Adrenal gland (tissue), 12 donors: ENCODE measurements around the gene OR2A25. TPM values are rescaled to one million over a fixed set of nuclear protein-coding genes. Genes with fewer than 3 reads are reported as not detected.
"Not testable (repeated sequence)": the region's sequence is repeated elsewhere in the genome, so short reads cannot be mapped to it uniquely, and the experiment has no call there.

Experiments used
- DNase-seq, 7 donors: peaks; one replicate each; pipeline ENCODE4 v3.0.0-alpha.2; 2019 to 2020
- H3K27ac ChIP-seq, 5 donors: fragments of 200-600 bp; sonication (generic) in 4 of 5; 1 replicate in 3 of 5; 2 replicates in 2 of 5; pipeline versions ENCODE4 v1.5.1 to v1.8.0; 2016 to 2020; ENCODE audit warnings: mild to moderate bottlenecking in 1 of 5
- H3K27me3 ChIP-seq: fragments of 200-600 bp; 2 replicates; pipeline ENCODE4 v1.8.0; 2021
- H3K36me3 ChIP-seq, 2 donors: fragments of 200-600 bp; replicated peaks in 1 of 2; 1 replicate in 1 of 2; 2 replicates in 1 of 2; pipeline versions ENCODE4 v1.5.1 to v1.8.0; 2018 to 2022
- H3K4me1 ChIP-seq, 2 donors: fragments of 200-600 bp; replicated peaks in 1 of 2; 1 replicate in 1 of 2; 2 replicates in 1 of 2; pipeline versions ENCODE4 v1.5.1 to v1.8.0; 2018 to 2021
- H3K4me3 ChIP-seq, 4 donors: fragments of 200-600 bp; sonication (generic) in 3 of 4; one replicate each; pipeline ENCODE4 v1.5.1; 2016 to 2018
- H3K9me3 ChIP-seq, 3 donors: fragments of 200-600 bp; sonication (generic) in 1 of 3; replicated peaks in 1 of 3; 1 replicate in 2 of 3; 2 replicates in 1 of 3; pipeline versions ENCODE4 v1.5.1 to v1.8.0; 2016 to 2021
- CTCF ChIP-seq, 6 experiments: fragments of 450-650 bp in 4 of 6; fragments of 200-600 bp in 2 of 6; sonication (generic) in 1 of 6; IDR thresholded peaks; 1 replicate in 5 of 6; 2 replicates in 1 of 6; pipeline versions ENCODE4 v1.5.1 to v1.8.0; 2016 to 2021; ENCODE audit warnings: antibody characterized with exemption in 6 of 6, mild to moderate bottlenecking in 2 of 6, moderate library complexity in 1 of 6
- POLR2A ChIP-seq, 2 donors: fragments of 450-650 bp; IDR thresholded peaks; one replicate each; pipeline ENCODE4 v1.6.1; 2017; ENCODE audit warnings: antibody characterized with exemption in 2 of 2, mild to moderate bottlenecking in 2 of 2, moderate library complexity in 1 of 2
- WGBS, 4 donors: extraction: QIAGEN DNeasy Blood & Tissue Kit in 2 of 4; methylation state at CpG; one replicate each; pipeline versions ENCODE4 v1.1.5 to v1.1.7; 2013 to 2017; 5-methylcytosine and 5-hydroxymethylcytosine counted together
- intact Hi-C, 2 donors: fragments of 100-400 bp; cut with DNase I; formaldehyde crosslinking; loops; one replicate each; pipeline versions ENCODE4 v1.14.1 to v1.15.0; 2022 to 2023
- polyA plus RNA-seq, 3 donors: library from polyadenylated mRNA; stranded (reverse); fragments of 200-250 nt in 2 of 3; fragments of 350-450 nt in 1 of 3; fragmentation: Illumina TruSeq in 1 of 3; extraction: RNeasy Lipid Tissue Mini Kit (QIAGEN cat#74804) in 1 of 3; gene quantifications; one replicate each; pipeline ENCODE4 v1.2.3, GENCODE V29; 2013 to 2014
- total RNA-seq, 9 donors: library from RNA; depleted of rRNA in 4 of 9; stranded (reverse); fragments of >200 nt in 4 of 9; fragments of 120-200 nt in 1 of 9; fragmentation: NEBNext Ultra II Directional in 1 of 9; extraction: Animal tissue kit (Norgen Biotek cat#: 25700) in 1 of 9; gene quantifications; one replicate each; pipeline versions ENCODE4 v1.1.0 to v1.2.4, GENCODE V29; 2013 to 2023
- donor health status: healthy with polysubstance abuse.
- donor health status: Bipolar disorder and iron deficiency.
- donor health status: DM: yes; HTN: yes; CAD: no.
- donor health status: DM: no; HTN: no; CAD: no.
- donor health status: DM: no; HTN: no; CAD: no.
- donor health status: DM: yes; HTN: yes; CAD: no.

OR2A25 gene
- total and polyA plus RNA-seq, 12 donors, result not detected

- no peak for DNase-seq
- H3K36me3 ChIP-seq, result no peaks in the 10 kb centered on the region
- no peak overlapping the region for H3K4me3 ChIP-seq
- intact Hi-C loops, result no loop called here
- H3K27me3 ChIP-seq, result no peaks in the 10 kb centered on the region
- WGBS, 4 donors, result 58 to 61% (median 60%) methylated on average over 2 of the region's 2 CpGs
- H3K27ac ChIP-seq, result no peak overlapping the region
- TF ChIP-seq POLR2A (IDR thresholded peaks at IDR 0.05) (no peak), CTCF (IDR thresholded peaks at IDR 0.05) (no peak)
- H3K4me1 ChIP-seq, result no peaks in the 10 kb centered on the region
- H3K9me3 ChIP-seq, result no peaks in the 10 kb centered on the region
Measured at GRCh38 chr7:144049491-144049890, 20.1 kb upstream of the OR2A25 start.

DNA sequence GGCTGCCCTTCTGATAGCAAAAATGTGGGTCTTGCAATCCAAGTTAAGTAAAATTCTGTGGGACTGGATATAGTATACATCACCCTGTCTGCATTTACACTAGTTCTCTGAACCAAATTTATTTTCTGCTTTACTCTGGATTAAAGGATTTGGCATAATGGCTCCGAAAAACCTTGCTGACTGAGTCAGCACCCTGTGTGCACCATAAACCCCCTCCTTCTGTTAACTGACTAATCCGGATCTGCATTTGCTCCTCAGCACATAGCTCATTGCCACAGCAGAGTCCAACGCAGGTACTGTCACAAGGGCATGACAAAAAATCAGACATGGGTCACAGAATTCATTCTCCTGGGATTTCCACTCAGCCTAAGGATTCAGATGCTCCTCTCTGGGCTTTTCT, 19.5 kb upstream of the OR2A25 start:
- TF ChIP-seq CTCF (IDR thresholded peaks at IDR 0.05) (no peak), POLR2A (IDR thresholded peaks at IDR 0.05) (no peak)
- intact Hi-C loops, result no loop called here
- Histone ChIP-seq H3K27ac (no peak overlapping the region), H3K4me1 (no peaks in the 10 kb centered on the region), H3K36me3 (no peaks in the 10 kb centered on the region), H3K27me3 (no peaks in the 10 kb centered on the region), H3K4me3 (no peak overlapping the region), H3K9me3 (no peaks in the 10 kb centered on the region)
- 43 to 70% (median 49%) methylated on average over 3 of the region's 3 CpGs for WGBS, 4 donors
- DNase-seq, result peak in 1 of 7 donors; percentile 15

GRCh38 chr7:144050884-144051283, 18.7 kb upstream of the OR2A25 start:
- H3K36me3 ChIP-seq, H3K9me3 ChIP-seq, DNase-seq, H3K4me1 ChIP-seq, H3K4me3 ChIP-seq, intact Hi-C loops, H3K27ac ChIP-seq, H3K27me3 ChIP-seq: not testable (repeated sequence)
- WGBS, 4 donors, result 75 to 85% (median 80%) methylated on average over 8 of the region's 8 CpGs

DNA sequence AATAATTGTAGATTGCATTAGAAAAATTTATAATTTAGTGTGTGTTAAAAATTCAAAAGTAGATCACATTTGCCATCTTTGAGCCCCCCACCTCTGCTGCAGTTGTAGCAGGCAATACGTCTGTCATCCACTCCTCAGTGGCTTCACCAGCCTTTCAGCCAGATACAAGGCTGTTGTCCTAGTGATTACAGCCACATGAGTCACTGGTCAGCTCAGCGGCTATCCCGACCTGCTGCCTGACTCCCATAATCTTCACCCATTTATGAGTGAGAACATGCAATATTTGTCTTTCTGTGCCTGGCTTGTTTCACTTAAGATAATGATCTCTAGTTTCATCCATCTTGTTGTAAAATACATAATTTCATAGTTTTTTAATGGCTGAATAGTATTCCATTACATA, 11.7 kb upstream of the OR2A25 start:
- intact Hi-C loops, result no loop called here
- Histone ChIP-seq H3K27ac (no peak overlapping the region), H3K9me3 (no peaks in the 10 kb centered on the region), H3K36me3 (no peaks in the 10 kb centered on the region), H3K4me1 (no peaks in the 10 kb centered on the region), H3K4me3 (no peak overlapping the region), H3K27me3 (peaks cover 3% of the 10 kb centered on the region)
- TF ChIP-seq CTCF (IDR thresholded peaks at IDR 0.05) (no peak), POLR2A (IDR thresholded peaks at IDR 0.05) (no peak)
- WGBS, 4 donors, result 32 to 54% (median 44%) methylated on average over 3 of the region's 3 CpGs
- DNase-seq, result peak in 5 of 7 donors; percentile 31 to 53 (median 44)

DNA sequence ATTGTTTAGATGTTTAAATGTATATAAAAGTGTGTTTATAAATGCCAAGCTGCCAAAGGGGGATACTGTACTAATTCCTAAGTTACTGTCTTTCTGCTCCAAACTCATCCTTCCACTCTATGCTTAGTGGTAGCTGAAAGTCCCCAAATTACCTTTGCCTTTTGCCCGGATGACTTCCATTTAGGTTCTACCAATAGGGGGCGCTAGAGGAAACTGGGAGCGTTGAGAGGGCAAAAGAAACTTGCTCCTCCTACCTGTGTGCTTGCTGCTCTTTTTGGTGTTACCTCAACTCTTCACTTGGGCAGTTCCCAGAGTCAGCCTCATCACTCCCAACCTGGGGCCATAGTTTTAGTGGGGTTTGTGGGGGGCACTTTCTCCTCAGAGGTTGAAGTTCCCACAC, 5.9 kb upstream of the OR2A25 start:
- TF ChIP-seq CTCF (IDR thresholded peaks at IDR 0.05), result peak in 1 of 6 experiments; percentile 11
- no peak for TF ChIP-seq POLR2A (IDR thresholded peaks at IDR 0.05)
- Histone ChIP-seq H3K27ac (no peak overlapping the region), H3K4me1 (no peaks in the 10 kb centered on the region), H3K4me3 (no peak overlapping the region), H3K9me3 (no peaks in the 10 kb centered on the region), H3K36me3 (no peaks in the 10 kb centered on the region), H3K27me3 (peaks cover 18% of the 10 kb centered on the region)
- DNase-seq, result no peak
- intact Hi-C loops, result no loop called here
- WGBS, 4 donors, result 33 to 40% (median 37%) methylated on average over 3 of the region's 3 CpGs
